ENCODE data around the gene SH3BP1. TPM values are rescaled to one million over a fixed set of nuclear protein-coding genes. Genes with fewer than 3 reads are reported as not detected.
"Not testable (repeated sequence)": the region's sequence is repeated elsewhere in the genome, so short reads cannot be mapped to it uniquely, and the experiment has no call there.

Gene SH3BP1
- polyA plus RNA-seq, 2 of the 4 experiments (the other 2 are of a cell fraction): 1.8 to 2.7 TPM

DNA sequence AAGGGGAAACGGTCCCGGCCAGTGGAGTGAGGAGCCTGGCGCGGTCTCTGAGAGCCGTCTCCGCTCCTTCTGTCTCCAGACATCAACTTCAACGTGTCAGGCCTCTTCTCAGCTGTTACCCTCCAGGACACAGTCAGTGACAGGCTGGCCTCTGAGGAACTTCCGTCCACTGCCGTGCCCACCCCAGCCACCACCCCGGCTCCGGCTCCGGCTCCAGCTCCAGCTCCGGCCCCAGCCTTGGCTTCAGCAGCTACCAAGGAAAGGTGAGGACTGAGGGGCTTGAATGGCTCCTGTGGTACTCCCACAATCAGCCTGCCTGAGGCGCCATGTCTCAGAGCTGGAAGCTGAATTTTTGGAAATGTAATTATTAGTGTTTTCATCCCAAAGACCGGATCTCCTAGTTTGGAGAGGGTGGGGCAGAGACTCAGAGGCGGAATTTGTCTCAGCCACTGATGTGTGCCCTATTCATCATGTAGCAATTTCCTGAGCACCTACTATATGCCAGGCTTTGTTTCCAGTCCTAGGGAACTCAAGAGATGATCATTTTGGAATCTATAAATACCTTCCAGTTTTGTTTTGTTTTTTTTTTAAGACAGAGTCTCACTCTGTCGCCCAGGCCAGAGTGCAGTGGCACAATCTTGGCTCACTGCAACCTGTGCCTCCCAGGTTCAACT, 11.1 kb downstream of the SH3BP1 start:
- Histone ChIP-seq H3K4me3 (no peak overlapping the region), H3K4me2 (no peak overlapping the region), H3K9me3 (no peaks in the 10 kb centered on the region), H3K27ac (no peak overlapping the region), H3K4me1 (no peaks in the 10 kb centered on the region)
- ChIA-PET CTCF (interaction anchor here (0.7 to 8.3 kb wide), 3 partner anchors 8 to 141 kb away, joined by 3 to 67 read pairs (median 11); no protein-coding TSS in a partner anchor), POLR2A (no interaction called here)
- WGBS (ENCODE audit: missing lambda C conversion rate): 95% methylated on average over 17 of the region's 17 CpGs
- TF ChIP-seq, protein P1, sequence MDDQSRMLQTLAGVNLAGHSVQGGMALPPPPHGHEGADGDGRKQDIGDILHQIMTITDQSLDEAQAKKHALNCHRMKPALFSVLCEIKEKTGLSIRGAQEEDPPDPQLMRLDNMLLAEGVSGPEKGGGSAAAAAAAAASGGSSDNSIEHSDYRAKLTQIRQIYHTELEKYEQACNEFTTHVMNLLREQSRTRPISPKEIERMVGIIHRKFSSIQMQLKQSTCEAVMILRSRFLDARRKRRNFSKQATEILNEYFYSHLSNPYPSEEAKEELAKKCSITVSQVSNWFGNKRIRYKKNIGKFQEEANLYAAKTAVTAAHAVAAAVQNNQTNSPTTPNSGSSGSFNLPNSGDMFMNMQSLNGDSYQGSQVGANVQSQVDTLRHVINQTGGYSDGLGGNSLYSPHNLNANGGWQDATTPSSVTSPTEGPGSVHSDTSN (IDR thresholded peaks at IDR 0.05): no peak
- no peak for TF ChIP-seq JUN (IDR thresholded peaks at IDR 0.05)
- TF ChIP-seq, protein P2, sequence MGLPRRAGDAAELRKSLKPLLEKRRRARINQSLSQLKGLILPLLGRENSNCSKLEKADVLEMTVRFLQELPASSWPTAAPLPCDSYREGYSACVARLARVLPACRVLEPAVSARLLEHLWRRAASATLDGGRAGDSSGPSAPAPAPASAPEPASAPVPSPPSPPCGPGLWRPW (IDR thresholded peaks at IDR 0.05): no peak
- no peak for TF ChIP-seq EHMT2 (IDR thresholded peaks at IDR 0.05; ENCODE audit: low read depth)
- FAIRE-seq: no peak
- no peak for ATAC-seq
- DNase-seq (ENCODE audit: low read depth in 1 of 2, low spot score in 1 of 2): no peak

DNA sequence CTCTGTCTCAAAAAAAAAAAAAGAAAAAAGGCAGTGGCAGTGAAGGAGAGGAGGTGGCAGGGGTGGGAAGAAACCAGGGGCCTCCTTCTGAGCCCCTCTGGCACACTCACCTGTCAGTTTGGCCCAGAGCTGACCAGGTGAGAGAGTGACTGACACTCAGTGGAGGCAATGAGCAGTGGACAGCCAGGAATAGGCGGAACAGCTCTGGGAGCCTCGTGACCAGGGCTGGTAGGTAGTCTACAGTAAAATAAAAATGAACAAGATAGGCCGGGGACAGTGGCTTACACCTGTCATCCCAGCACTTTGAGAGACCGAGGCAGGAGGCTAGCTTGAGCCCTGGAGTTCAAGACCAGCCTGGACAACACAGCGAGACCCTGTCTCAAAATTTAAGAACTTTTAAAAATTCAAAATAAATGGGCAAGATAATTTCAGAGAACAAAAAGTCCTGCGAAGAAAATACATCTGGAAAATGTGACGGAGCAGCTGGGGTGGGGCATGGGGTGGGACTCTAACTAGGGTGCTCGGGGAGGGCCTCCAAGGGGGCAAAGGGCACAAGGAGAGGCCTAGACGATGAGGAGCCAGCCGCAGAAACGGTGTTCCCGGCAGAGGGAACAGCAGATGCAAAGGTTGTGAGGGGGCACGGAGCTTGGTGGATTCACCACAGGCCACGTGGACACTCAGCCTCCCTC, 15.2 kb downstream of the SH3BP1 start:
- Histone ChIP-seq H3K9me3 (no peaks in the 10 kb centered on the region), H3K4me3 (no peak overlapping the region), H3K4me2 (no peak overlapping the region), H3K4me1 (peaks cover 8% of the 10 kb centered on the region; the same call in 2 of the 3 replicates), H3K27ac (no peak overlapping the region)
- CTCF ChIA-PET: interaction anchor here (1.2 to 8.3 kb wide), 3 partner anchors 12 to 26 kb away, joined by 3 to 67 read pairs (median 4); no protein-coding TSS in a partner anchor
- no peak for TF ChIP-seq BHLHE40 (IDR thresholded peaks at IDR 0.05; ENCODE audit: low read depth, low read length)
- POLR2A ChIA-PET: no interaction called here
- no peak for FAIRE-seq
- 82% methylated on average over 13 of the region's 14 CpGs for WGBS (ENCODE audit: missing lambda C conversion rate)
- no peak for ATAC-seq
- DNase-seq (ENCODE audit: low read depth in 1 of 2, low spot score in 1 of 2): no peak

DNA sequence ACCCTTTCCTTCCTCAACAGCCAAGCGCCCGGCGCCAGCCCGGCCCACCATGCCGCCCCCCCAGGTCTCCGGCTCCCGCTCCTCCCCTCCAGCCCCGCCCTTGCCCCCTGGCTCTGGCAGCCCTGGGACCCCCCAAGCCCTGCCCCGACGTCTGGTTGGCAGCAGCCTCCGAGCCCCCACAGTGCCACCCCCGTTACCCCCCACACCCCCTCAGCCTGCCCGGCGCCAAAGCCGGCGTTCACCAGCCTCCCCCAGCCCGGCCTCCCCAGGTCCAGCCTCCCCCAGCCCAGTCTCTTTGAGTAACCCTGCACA, 15.7 kb downstream of the SH3BP1 start:
- Histone ChIP-seq H3K4me1 (peaks cover 13% of the 10 kb centered on the region), H3K4me3 (no peak overlapping the region), H3K9me3 (no peaks in the 10 kb centered on the region), H3K4me2 (no peak overlapping the region), H3K27ac (no peak overlapping the region)
- POLR2A ChIA-PET: no interaction called here
- ATAC-seq: no peak
- no peak for DNase-seq (ENCODE audit: low read depth in 1 of 2, low spot score in 1 of 2)
- WGBS (ENCODE audit: missing lambda C conversion rate): 96% methylated on average over 3 of the region's 17 CpGs
- TF ChIP-seq HEYL (CRISPR knock-in tag; IDR thresholded peaks at IDR 0.05) (no peak), GATA3 (IDR thresholded peaks at IDR 0.05; ENCODE audit: borderline replicate concordance) (no peak), TP53 (CRISPR knock-in tag; IDR thresholded peaks at IDR 0.05) (no peak), SMC3 (IDR thresholded peaks at IDR 0.05) (no peak), HOXB13 (CRISPR knock-in tag; IDR thresholded peaks at IDR 0.05; ENCODE audit: low read depth) (no peak), ZNF302 (CRISPR knock-in tag; IDR thresholded peaks at IDR 0.05) (no peak), EHF (CRISPR knock-in tag; IDR thresholded peaks at IDR 0.05) (no peak), NR3C1 (IDR thresholded peaks at IDR 0.05) (no peak), HOXA7 (CRISPR knock-in tag; IDR thresholded peaks at IDR 0.05) (no peak)
- TF ChIP-seq, protein P3, sequence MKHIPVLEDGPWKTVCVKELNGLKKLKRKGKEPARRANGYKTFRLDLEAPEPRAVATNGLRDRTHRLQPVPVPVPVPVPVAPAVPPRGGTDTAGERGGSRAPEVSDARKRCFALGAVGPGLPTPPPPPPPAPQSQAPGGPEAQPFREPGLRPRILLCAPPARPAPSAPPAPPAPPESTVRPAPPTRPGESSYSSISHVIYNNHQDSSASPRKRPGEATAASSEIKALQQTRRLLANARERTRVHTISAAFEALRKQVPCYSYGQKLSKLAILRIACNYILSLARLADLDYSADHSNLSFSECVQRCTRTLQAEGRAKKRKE (CRISPR knock-in tag; IDR thresholded peaks at IDR 0.05; ENCODE audit: low read depth): no peak
- TF ChIP-seq, protein P4, sequence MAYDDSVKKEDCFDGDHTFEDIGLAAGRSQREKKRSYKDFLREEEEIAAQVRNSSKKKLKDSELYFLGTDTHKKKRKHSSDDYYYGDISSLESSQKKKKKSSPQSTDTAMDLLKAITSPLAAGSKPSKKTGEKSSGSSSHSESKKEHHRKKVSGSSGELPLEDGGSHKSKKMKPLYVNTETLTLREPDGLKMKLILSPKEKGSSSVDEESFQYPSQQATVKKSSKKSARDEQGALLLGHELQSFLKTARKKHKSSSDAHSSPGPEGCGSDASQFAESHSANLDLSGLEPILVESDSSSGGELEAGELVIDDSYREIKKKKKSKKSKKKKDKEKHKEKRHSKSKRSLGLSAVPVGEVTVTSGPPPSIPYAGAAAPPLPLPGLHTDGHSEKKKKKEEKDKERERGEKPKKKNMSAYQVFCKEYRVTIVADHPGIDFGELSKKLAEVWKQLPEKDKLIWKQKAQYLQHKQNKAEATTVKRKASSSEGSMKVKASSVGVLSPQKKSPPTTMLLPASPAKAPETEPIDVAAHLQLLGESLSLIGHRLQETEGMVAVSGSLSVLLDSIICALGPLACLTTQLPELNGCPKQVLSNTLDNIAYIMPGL (CRISPR knock-in tag; IDR thresholded peaks at IDR 0.05; ENCODE audit: borderline replicate concordance): no peak
- TF ChIP-seq, protein P2 (IDR thresholded peaks at IDR 0.05): no peak
- CTCF ChIA-PET: interaction anchor here (1.2 to 8.3 kb wide), 3 partner anchors 12 to 26 kb away, joined by 3 to 67 read pairs (median 4); no protein-coding TSS in a partner anchor
- no peak for FAIRE-seq

DNA sequence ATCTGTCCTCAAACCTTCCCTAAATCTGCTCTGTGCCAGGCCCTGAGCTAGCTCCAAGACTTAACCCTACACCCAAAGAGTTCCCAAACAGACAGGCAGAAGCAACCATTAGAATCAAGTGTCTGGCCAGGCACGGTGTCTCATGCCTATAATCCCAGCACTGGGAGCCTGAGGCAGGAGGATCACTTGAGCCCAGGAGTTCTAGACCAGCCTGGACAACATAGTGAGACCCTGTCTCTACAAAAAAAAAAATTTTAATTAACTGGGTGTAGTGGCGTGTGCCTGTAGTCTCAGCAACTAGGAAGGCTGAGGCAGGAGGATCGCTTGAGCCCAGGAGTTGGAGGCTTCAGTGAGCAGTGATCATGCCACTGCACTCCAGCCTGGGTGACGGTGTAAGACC, 17.1 kb downstream of the SH3BP1 start:
- POLR2A ChIA-PET: interaction anchor here (2.6 kb wide), 1 partner anchor 19 kb away, joined by 31 read pairs; the partner anchor contains the start of gene LGALS1
- H3K27ac ChIP-seq; H3K4me2 ChIP-seq; H3K9me3 ChIP-seq; ATAC-seq; H3K4me3 ChIP-seq; DNase-seq (ENCODE audit: low read depth in 1 of 2, low spot score in 1 of 2); FAIRE-seq: not testable (repeated sequence)
- CTCF ChIA-PET: interaction anchor here (3.4 to 8.3 kb wide), 2 partner anchors 14 to 25 kb away, joined by 24 to 67 read pairs; no protein-coding TSS in a partner anchor
- 89% methylated on average over 4 of the region's 4 CpGs for WGBS (ENCODE audit: missing lambda C conversion rate)
- H3K4me1 ChIP-seq: peaks cover 15% of the 10 kb centered on the region
